ENCODE results near the gene PPM1D. TPM values are rescaled to one million over a fixed set of nuclear protein-coding genes. Genes with fewer than 3 reads are reported as not detected.
A peak's percentile ranks its signal among the peaks of the same experiment; 100 is the strongest.

The PPM1D gene
- total RNA-seq, 2 experiments from 2014 or later, result 18.1 to 18.3 TPM

- DNase-seq (peak in 1 of 14 experiments; percentile 5), ATAC-seq (ENCODE audit: poor library complexity) (no peak)
- no peaks in the 10 kb centered on the region for H3K4me1 ChIP-seq (ENCODE audit: insufficient read depth, low read length)
- Mint-ChIP-seq H3K36me3 (ENCODE audit: low read depth) (peaks cover 48% of the 10 kb centered on the region), H3K9me3 (no peaks in the 10 kb centered on the region), H3K4me3 (no peak overlapping the region), H3K4me1 (ENCODE audit: low read depth) (peaks cover 12% of the 10 kb centered on the region), H3K27ac (no peak overlapping the region), H3K27me3 (no peaks in the 10 kb centered on the region)
- TF ChIP-seq CTCF (IDR thresholded peaks at IDR 0.05), result no peak
- CTCF ChIA-PET, result interaction anchor here (0.6 to 1.8 kb wide), 5 partner anchors 10 to 71 kb away, joined by 3 to 7 read pairs (median 3); no protein-coding TSS in a partner anchor
- H3K36me3 ChIP-seq (ENCODE audit: insufficient read depth, low read length), result peaks cover 12% of the 10 kb centered on the region
- H3K9me3 ChIP-seq (ENCODE audit: control insufficient read depth in 1 of 2, insufficient read depth in 1 of 2, low read length in 2 of 2), result no peaks in the 10 kb centered on the region
- H3K4me3 ChIP-seq (ENCODE audit: low read length), result no peak overlapping the region
- H3K27me3 ChIP-seq (ENCODE audit: control insufficient read depth in 1 of 2, insufficient read depth in 2 of 2, low read length in 2 of 2), result no peaks in the 10 kb centered on the region
- intact Hi-C loops (cut with DNase I, micrococcal nuclease), result no loop called here
- POLR2A ChIA-PET, result interaction anchor here (0.7 to 0.8 kb wide), 2 partner anchors 48 to 49 kb away, joined by 3 to 4 read pairs; no protein-coding TSS in a partner anchor
- H3K27ac ChIP-seq (ENCODE audit: low read depth in 1 of 2, low read length in 2 of 2), result no peak overlapping the region
These were observed 40.5 kb downstream of the PPM1D start for GRCh38 chr17:60640503-60640902.

GRCh38 chr17:60641126-60641525, 41.1 kb downstream of the PPM1D start:
- no peak overlapping the region for H3K4me3 Mint-ChIP-seq
- intact Hi-C loops (cut with DNase I, micrococcal nuclease), result no loop called here
- POLR2A ChIA-PET, result no interaction called here

DNA sequence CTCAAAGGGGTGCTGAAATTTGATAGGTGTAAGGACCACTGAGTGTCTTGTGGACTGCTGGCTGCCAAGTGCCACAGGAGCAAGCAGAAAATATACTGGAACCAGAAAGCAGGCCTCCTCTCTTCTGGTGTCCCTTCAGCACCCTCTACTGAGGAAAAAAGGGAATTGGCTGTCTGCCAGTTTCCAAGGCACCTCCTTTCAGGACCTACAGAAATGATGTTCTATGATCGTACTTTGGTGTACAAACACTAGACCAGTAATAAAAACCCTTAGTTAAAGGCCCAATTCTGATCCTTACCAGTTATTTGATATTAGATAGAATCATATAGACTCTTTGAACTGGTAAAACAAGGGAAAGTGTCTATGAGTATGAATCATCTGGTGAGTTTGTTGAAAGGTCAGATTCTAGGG, 41.8 kb downstream of the PPM1D start:
- H3K4me3 Mint-ChIP-seq, result no peak overlapping the region
- H3K27ac ChIP-seq (ENCODE audit: low read depth in 1 of 2, low read length in 2 of 2), result no peak overlapping the region
- peaks cover 37% of the 10 kb centered on the region for H3K36me3 Mint-ChIP-seq (ENCODE audit: low read depth)
- peak in 11 of 14 experiments; percentile 5 to 79 (median 35) for DNase-seq
- no peak overlapping the region for H3K27ac Mint-ChIP-seq
- no peaks in the 10 kb centered on the region for H3K4me1 ChIP-seq (ENCODE audit: insufficient read depth, low read length)
- intact Hi-C loops (cut with DNase I, micrococcal nuclease), result no loop called here
- peaks cover 12% of the 10 kb centered on the region for H3K36me3 ChIP-seq (ENCODE audit: insufficient read depth, low read length)
- POLR2A ChIA-PET, result no interaction called here
- CTCF ChIA-PET, result interaction anchor here (0.6 to 1.8 kb wide), 2 partner anchors 64 to 147 kb away, joined by 4 to 7 read pairs; no protein-coding TSS in a partner anchor
- H3K9me3 ChIP-seq (ENCODE audit: control insufficient read depth in 1 of 2, insufficient read depth in 1 of 2, low read length in 2 of 2), result no peaks in the 10 kb centered on the region
- TF ChIP-seq CTCF (IDR thresholded peaks at IDR 0.05), result peak; percentile 26
- no peaks in the 10 kb centered on the region for H3K9me3 Mint-ChIP-seq
- ATAC-seq (ENCODE audit: poor library complexity), result peak; percentile 55
- peaks cover 23% of the 10 kb centered on the region for H3K4me1 Mint-ChIP-seq (ENCODE audit: low read depth)
- H3K27me3 ChIP-seq (ENCODE audit: control insufficient read depth in 1 of 2, insufficient read depth in 2 of 2, low read length in 2 of 2), result no peaks in the 10 kb centered on the region
- H3K4me3 ChIP-seq (ENCODE audit: low read length), result no peak overlapping the region
- no peaks in the 10 kb centered on the region for H3K27me3 Mint-ChIP-seq

More at GRCh38 chr17:60641126-60641525, 41.1 kb downstream of the PPM1D start:
- Mint-ChIP-seq H3K4me1 (ENCODE audit: low read depth) (peaks cover 16% of the 10 kb centered on the region), H3K27me3 (no peaks in the 10 kb centered on the region), H3K9me3 (no peaks in the 10 kb centered on the region), H3K27ac (no peak overlapping the region), H3K36me3 (ENCODE audit: low read depth) (peaks cover 42% of the 10 kb centered on the region)
- Histone ChIP-seq H3K9me3 (ENCODE audit: control insufficient read depth in 1 of 2, insufficient read depth in 1 of 2, low read length in 2 of 2) (no peaks in the 10 kb centered on the region), H3K4me1 (ENCODE audit: insufficient read depth, low read length) (no peaks in the 10 kb centered on the region), H3K36me3 (ENCODE audit: insufficient read depth, low read length) (peaks cover 12% of the 10 kb centered on the region), H3K27me3 (ENCODE audit: control insufficient read depth in 1 of 2, insufficient read depth in 2 of 2, low read length in 2 of 2) (no peaks in the 10 kb centered on the region), H3K4me3 (ENCODE audit: low read length) (no peak overlapping the region), H3K27ac (ENCODE audit: low read depth in 1 of 2, low read length in 2 of 2) (no peak overlapping the region)
- DNase-seq (no peak), ATAC-seq (ENCODE audit: poor library complexity) (no peak)
- CTCF ChIA-PET, result interaction anchor here (0.6 to 1.8 kb wide), 6 partner anchors 11 to 147 kb away, joined by 3 to 7 read pairs (median 3); no protein-coding TSS in a partner anchor
- TF ChIP-seq CTCF (IDR thresholded peaks at IDR 0.05), result no peak
